Measurements from ENCODE around the gene LRP1B. TPM values are rescaled to one million over a fixed set of nuclear protein-coding genes. Genes with fewer than 3 reads are reported as not detected.
A peak's percentile ranks its signal among the peaks of the same experiment; 100 is the strongest.

The LRP1B gene
- polyA plus RNA-seq, 1 of the 3 experiments (the other 2 are of a cell fraction): 0.28 TPM

- no peaks in the 10 kb centered on the region for H4K20me1 ChIP-seq (ENCODE audit: insufficient read depth)
- H3K36me3 ChIP-seq (replicated peaks in 1 of 2; ENCODE audit: control insufficient read depth in 1 of 2, insufficient read depth in 2 of 2, low read length in 1 of 2): no peaks in the 10 kb centered on the region
- no peak overlapping the region for H3K4me2 ChIP-seq
- no peak overlapping the region for H3K27ac ChIP-seq (ENCODE audit: low read depth in 2 of 2, low read length in 1 of 2)
- H3K79me2 ChIP-seq (ENCODE audit: insufficient read depth): no peaks in the 10 kb centered on the region
- no peak overlapping the region for H3K9ac ChIP-seq
- no peaks in the 10 kb centered on the region for H3K27me3 ChIP-seq (ENCODE audit: insufficient read depth)
- no peaks in the 10 kb centered on the region for H3F3A ChIP-seq (replicated peaks; ENCODE audit: insufficient read depth)
- H3K4me3 ChIP-seq (ENCODE audit: low read depth in 2 of 2, low read length in 1 of 2): no peak overlapping the region
- H2AFZ ChIP-seq (ENCODE audit: low read depth): no peak overlapping the region
- POLR2A ChIA-PET: no interaction called here
- DNase-seq: no peak
- no peaks in the 10 kb centered on the region for H3K4me1 ChIP-seq (ENCODE audit: control insufficient read depth in 1 of 2, insufficient read depth in 2 of 2, low read depth in 1 of 2, low read length in 1 of 2)
- TF ChIP-seq CHD2 (IDR thresholded peaks at IDR 0.05; ENCODE audit: low read length, partially characterized antibody) (no peak), EZH2phosphoT487 (IDR thresholded peaks at IDR 0.05; ENCODE audit: borderline replicate concordance, low read depth) (no peak), MAX (IDR thresholded peaks at IDR 0.05; ENCODE audit: low read depth) (no peak), SMC3 (IDR thresholded peaks at IDR 0.05; ENCODE audit: low read depth, low read length) (no peak), RAD21 (IDR thresholded peaks at IDR 0.05; ENCODE audit: low read length) (no peak), GABPA (IDR thresholded peaks at IDR 0.05; ENCODE audit: low read depth) (no peak), GATA2 (CRISPR knock-in tag; IDR thresholded peaks at IDR 0.05) (no peak), TAF1 (IDR thresholded peaks at IDR 0.05; ENCODE audit: borderline replicate concordance, low read depth, low read length) (no peak), REST (IDR thresholded peaks at IDR 0.05; ENCODE audit: low read depth, low read length) (no peak), FOSL2 (IDR thresholded peaks at IDR 0.05; ENCODE audit: borderline replicate concordance, low read depth) (no peak), ELF1 (IDR thresholded peaks at IDR 0.05) (no peak), SIN3A (IDR thresholded peaks at IDR 0.05; ENCODE audit: borderline replicate concordance, low read depth, low read length) (no peak)
- CTCF ChIA-PET: no interaction called here
- no peaks in the 10 kb centered on the region; the same call in 1 of the 2 replicates for H3K9me3 ChIP-seq
- H3K9me2 ChIP-seq: no peaks in the 10 kb centered on the region
Measured at GRCh38 chr2:141113301-141113700, 1017.5 kb downstream of the LRP1B start.

- H3K4me2 ChIP-seq: no peak overlapping the region
- no peak overlapping the region for H3K9ac ChIP-seq
- H3K9me2 ChIP-seq: no peaks in the 10 kb centered on the region
- H3K27ac ChIP-seq (ENCODE audit: low read depth in 2 of 2, low read length in 1 of 2): no peak overlapping the region
- ChIA-PET CTCF (interaction anchor here (0.9 kb wide), 1 partner anchor 526 kb away, joined by 3 read pairs; no protein-coding TSS in a partner anchor), POLR2A (no interaction called here)
- no peaks in the 10 kb centered on the region; the same call in 1 of the 2 replicates for H3K9me3 ChIP-seq
- H3K36me3 ChIP-seq (replicated peaks in 1 of 2; ENCODE audit: control insufficient read depth in 1 of 2, insufficient read depth in 2 of 2, low read length in 1 of 2): no peaks in the 10 kb centered on the region
- no peak for DNase-seq
- H4K20me1 ChIP-seq (ENCODE audit: insufficient read depth): no peaks in the 10 kb centered on the region
- H3K79me2 ChIP-seq (ENCODE audit: insufficient read depth): no peaks in the 10 kb centered on the region
- H3K4me1 ChIP-seq (ENCODE audit: control insufficient read depth in 1 of 2, insufficient read depth in 2 of 2, low read depth in 1 of 2, low read length in 1 of 2): no peaks in the 10 kb centered on the region
- H2AFZ ChIP-seq (ENCODE audit: low read depth): no peak overlapping the region
- H3K27me3 ChIP-seq (ENCODE audit: insufficient read depth): no peaks in the 10 kb centered on the region
- TF ChIP-seq ELF1 (IDR thresholded peaks at IDR 0.05) (no peak), TEAD4 (IDR thresholded peaks at IDR 0.05; ENCODE audit: borderline replicate concordance, insufficient read depth) (no peak), IRF3 (IDR thresholded peaks at IDR 0.05; ENCODE audit: low read depth, low read length) (no peak), CTCF (IDR thresholded peaks at IDR 0.05) (peak; percentile 24; the same call in 1 of the 2 replicates), RXRA (IDR thresholded peaks at IDR 0.05; ENCODE audit: borderline replicate concordance, low read depth) (no peak)
- no peak overlapping the region for H3K4me3 ChIP-seq (ENCODE audit: low read depth in 2 of 2, low read length in 1 of 2)
- no peaks in the 10 kb centered on the region for H3F3A ChIP-seq (replicated peaks; ENCODE audit: insufficient read depth)
Measured at GRCh38 chr2:141109633-141110032, 1021.2 kb downstream of the LRP1B start.
